ENCODE results near the gene SND1. TPM values are rescaled to one million over a fixed set of nuclear protein-coding genes. Genes with fewer than 3 reads are reported as not detected.
A peak's percentile ranks its signal among the peaks of the same experiment; 100 is the strongest.

Gene SND1
- total RNA-seq, 1 donor from 2014 or later = 165 TPM

DNA sequence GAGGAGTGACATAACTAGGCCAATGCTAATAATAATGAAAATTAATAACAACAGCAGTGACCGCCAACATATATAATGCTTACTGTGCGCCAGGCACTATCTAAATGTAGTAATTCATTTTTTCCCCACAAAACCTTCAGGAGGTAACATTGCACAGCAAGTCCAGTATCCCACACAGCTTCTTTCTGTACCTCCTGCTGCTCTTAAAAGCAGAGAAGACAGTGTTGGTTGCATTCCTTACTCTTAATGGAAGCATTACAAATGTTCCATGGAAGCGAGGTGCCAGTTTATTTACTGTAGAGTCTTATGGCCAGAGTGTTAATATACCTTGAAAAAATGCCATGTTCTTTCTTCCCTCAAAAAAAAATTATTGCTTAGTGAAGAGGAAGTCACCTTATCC lies 211.1 kb downstream of the SND1 start:
- Mint-ChIP-seq H3K27ac (ENCODE audit: unreplicated experiment) (no peak overlapping the region), H3K9me3 (ENCODE audit: unreplicated experiment) (peaks cover 13% of the 10 kb centered on the region), H3K36me3 (ENCODE audit: unreplicated experiment) (no peaks in the 10 kb centered on the region), H3K27me3 (ENCODE audit: unreplicated experiment) (peaks cover 3% of the 10 kb centered on the region), H3K4me1 (ENCODE audit: low read depth, unreplicated experiment) (peaks cover 61% of the 10 kb centered on the region), H3K4me3 (ENCODE audit: unreplicated experiment) (no peak overlapping the region)
- no peak for DNase-seq
- TF ChIP-seq, protein P1, sequence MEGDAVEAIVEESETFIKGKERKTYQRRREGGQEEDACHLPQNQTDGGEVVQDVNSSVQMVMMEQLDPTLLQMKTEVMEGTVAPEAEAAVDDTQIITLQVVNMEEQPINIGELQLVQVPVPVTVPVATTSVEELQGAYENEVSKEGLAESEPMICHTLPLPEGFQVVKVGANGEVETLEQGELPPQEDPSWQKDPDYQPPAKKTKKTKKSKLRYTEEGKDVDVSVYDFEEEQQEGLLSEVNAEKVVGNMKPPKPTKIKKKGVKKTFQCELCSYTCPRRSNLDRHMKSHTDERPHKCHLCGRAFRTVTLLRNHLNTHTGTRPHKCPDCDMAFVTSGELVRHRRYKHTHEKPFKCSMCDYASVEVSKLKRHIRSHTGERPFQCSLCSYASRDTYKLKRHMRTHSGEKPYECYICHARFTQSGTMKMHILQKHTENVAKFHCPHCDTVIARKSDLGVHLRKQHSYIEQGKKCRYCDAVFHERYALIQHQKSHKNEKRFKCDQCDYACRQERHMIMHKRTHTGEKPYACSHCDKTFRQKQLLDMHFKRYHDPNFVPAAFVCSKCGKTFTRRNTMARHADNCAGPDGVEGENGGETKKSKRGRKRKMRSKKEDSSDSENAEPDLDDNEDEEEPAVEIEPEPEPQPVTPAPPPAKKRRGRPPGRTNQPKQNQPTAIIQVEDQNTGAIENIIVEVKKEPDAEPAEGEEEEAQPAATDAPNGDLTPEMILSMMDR (IDR thresholded peaks at IDR 0.05; ENCODE audit: partially characterized antibody, unreplicated experiment) = no peak

DNA sequence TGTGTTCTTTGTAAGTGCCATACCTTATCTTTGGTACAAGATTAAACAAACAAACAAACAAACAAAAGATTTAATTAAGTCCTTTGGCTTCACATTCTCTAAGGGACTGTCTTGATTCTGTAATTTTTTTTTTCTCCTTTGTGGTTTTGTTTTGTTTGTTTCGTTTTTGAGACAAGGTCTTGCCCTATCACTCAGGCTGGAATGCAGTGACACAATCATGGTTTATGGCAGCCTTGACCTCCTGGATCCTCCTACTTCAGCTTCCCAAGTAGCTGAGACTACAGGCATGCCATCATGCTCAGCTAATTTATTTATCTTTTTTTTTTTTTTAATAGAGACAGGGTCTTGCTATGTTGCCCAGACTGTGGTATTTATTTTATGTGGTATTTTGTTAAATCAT lies 213.5 kb downstream of the SND1 start:
- H3K27ac Mint-ChIP-seq (ENCODE audit: unreplicated experiment) = peak overlapping the region; percentile 83
- H3K27me3 Mint-ChIP-seq (ENCODE audit: unreplicated experiment) = peaks cover 6% of the 10 kb centered on the region
- H3K36me3 Mint-ChIP-seq (ENCODE audit: unreplicated experiment) = no peaks in the 10 kb centered on the region
- peaks cover 12% of the 10 kb centered on the region for H3K9me3 Mint-ChIP-seq (ENCODE audit: unreplicated experiment)
- H3K4me3 Mint-ChIP-seq (ENCODE audit: unreplicated experiment) = no peak overlapping the region
- DNase-seq = no peak
- TF ChIP-seq, protein P1 (IDR thresholded peaks at IDR 0.05; ENCODE audit: partially characterized antibody, unreplicated experiment) = no peak
- H3K4me1 Mint-ChIP-seq (ENCODE audit: low read depth, unreplicated experiment) = peaks cover 48% of the 10 kb centered on the region

DNA sequence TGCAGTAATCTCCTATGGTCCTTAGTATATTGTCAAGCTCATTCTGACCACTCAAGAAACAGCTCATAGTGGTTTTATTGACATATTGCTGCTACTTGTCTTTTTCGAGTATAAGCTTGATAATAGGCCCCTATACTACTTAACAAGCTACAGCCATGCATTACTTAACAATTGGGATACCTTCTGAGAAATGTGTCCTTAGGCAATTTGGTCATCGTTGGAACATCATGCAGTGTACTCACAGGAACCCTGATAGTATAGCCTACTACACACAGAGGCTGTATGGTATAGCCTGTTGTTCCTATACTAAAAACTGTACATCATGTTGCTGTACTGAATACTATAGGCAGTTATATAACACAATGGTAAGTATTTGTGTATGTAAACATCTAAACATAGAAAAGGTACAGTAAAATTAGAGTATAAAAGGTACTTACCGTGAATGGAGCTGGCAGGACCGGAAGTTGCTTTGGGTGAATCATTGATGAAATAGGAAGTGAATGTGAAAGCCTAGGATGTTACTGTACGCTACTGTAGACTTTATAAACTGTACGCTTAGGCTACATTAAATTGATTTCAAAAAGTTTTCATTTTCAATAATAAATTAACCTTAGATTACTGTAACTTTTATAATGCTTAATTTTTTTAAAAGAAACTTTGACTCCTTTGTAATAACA lies 218.4 kb downstream of the SND1 start:
- peaks cover 31% of the 10 kb centered on the region for H3K4me1 Mint-ChIP-seq (ENCODE audit: low read depth, unreplicated experiment)

DNA sequence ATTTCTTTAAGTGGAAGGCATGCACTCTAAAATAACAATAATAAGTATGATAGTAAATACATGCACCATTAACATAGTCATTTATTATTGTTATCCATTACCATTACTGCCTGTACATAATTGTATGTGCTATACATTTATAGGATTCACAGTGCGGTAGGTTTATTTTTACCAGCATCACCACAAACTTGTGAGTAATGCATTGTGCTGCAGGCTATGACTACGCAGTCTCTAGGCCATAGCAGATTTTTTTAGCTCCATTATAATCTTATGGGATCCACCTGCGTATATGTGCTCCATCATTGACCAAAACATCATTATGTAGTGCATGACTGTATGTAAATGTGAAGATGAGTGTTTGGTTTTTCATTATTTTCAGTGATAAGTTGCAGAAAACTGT lies 219.2 kb downstream of the SND1 start:
- Mint-ChIP-seq H3K27ac (ENCODE audit: unreplicated experiment) (no peak overlapping the region), H3K36me3 (ENCODE audit: unreplicated experiment) (no peaks in the 10 kb centered on the region), H3K4me3 (ENCODE audit: unreplicated experiment) (no peak overlapping the region), H3K27me3 (ENCODE audit: unreplicated experiment) (peaks cover 5% of the 10 kb centered on the region), H3K9me3 (ENCODE audit: unreplicated experiment) (peaks cover 2% of the 10 kb centered on the region), H3K4me1 (ENCODE audit: low read depth, unreplicated experiment) (peaks cover 29% of the 10 kb centered on the region)
- no peak for DNase-seq
- TF ChIP-seq, protein P1 (IDR thresholded peaks at IDR 0.05; ENCODE audit: partially characterized antibody, unreplicated experiment) = no peak

More for the DNA sequence above, 218.4 kb downstream of the SND1 start:
- no peaks in the 10 kb centered on the region for H3K36me3 Mint-ChIP-seq (ENCODE audit: unreplicated experiment)
- peaks cover 5% of the 10 kb centered on the region for H3K27me3 Mint-ChIP-seq (ENCODE audit: unreplicated experiment)
- H3K27ac Mint-ChIP-seq (ENCODE audit: unreplicated experiment) = no peak overlapping the region
- TF ChIP-seq, protein P1 (IDR thresholded peaks at IDR 0.05; ENCODE audit: partially characterized antibody, unreplicated experiment) = no peak
- no peak overlapping the region for H3K4me3 Mint-ChIP-seq (ENCODE audit: unreplicated experiment)
- H3K9me3 Mint-ChIP-seq (ENCODE audit: unreplicated experiment) = peaks cover 4% of the 10 kb centered on the region
- DNase-seq = no peak

DNA sequence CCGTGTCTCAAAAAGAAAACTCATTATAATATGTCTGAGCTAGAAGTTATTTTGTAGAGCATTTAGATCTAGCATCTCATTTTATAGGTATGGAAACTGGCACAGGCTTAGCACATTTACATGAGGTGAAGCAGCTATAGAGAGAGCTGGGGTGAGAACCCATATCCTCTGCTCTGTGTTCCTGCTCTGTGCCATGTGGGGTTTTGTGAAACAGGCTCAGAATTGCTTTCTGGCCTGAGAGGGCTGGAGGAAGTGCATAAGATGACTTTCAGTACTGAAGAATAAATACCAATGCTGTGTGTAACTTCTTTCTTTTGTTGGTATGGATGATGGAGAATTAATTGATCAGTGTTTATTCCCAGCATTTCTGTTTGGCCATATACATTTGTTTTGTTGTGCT lies 220.1 kb downstream of the SND1 start:
- Mint-ChIP-seq H3K4me1 (ENCODE audit: low read depth, unreplicated experiment) (peaks cover 22% of the 10 kb centered on the region), H3K9me3 (ENCODE audit: unreplicated experiment) (no peaks in the 10 kb centered on the region), H3K27me3 (ENCODE audit: unreplicated experiment) (peaks cover 5% of the 10 kb centered on the region), H3K36me3 (ENCODE audit: unreplicated experiment) (no peaks in the 10 kb centered on the region), H3K4me3 (ENCODE audit: unreplicated experiment) (no peak overlapping the region), H3K27ac (ENCODE audit: unreplicated experiment) (no peak overlapping the region)
- TF ChIP-seq, protein P1 (IDR thresholded peaks at IDR 0.05; ENCODE audit: partially characterized antibody, unreplicated experiment) = no peak
- no peak for DNase-seq
